ENCODE results near the gene DSCAML1.

Gene DSCAML1

GRCh38 chr11:117825538-117826189 is 28.6 kb upstream of the DSCAML1 start:
- peak in 1 of 2 donors; percentile 55 for DNase-seq

DNA sequence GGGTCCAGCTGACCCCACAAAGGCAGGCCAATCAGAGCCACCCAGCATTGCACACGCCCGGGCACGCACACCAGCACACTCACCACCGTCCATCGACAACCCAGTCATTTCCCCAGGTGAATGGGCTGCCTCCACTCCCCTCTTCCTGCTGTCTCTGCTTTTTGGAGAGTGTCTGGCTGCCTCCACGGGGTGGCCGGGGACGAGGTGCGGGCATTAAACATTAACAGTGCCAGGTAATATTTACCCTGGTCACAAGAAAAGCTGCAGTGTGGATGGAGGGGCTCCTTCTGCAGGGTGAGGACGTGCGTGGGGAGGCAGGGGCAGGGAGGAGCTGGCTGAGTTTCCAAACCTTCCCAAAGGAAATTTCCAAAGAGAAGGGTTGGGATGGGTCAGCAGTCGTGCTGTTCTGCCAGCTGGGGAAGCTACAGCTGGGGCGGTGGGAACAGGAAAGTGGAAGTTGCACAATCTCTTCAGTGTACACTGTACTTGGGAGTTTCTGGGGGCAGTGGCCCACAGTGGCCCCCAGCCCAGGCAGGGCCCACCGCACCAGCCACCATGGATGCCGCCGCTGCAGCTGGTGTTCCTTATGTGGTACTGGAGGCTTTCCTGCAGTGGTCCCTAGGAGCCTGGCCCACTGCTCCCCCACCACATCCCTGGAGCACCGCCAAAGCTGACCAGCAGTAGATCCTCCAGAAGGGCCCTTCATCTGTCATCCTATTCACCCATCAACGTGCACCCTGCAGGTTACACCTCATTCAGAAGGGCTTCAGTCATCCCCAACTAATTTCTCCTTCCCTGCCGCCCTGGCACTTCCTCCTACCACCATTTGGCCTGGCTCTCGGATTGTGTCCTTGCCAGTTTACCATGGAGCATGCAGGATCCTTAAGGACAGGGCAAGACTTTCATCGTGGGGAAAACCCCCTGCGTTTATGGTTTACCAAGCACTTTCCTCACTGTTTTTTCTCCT is 27.8 kb upstream of the DSCAML1 start, which contains the start of gene FXYD2:
Gene FXYD2, minus strand, starts transcription at position 174 of the 967 bp plus-strand sequence. Its CDS starts 66 bp downstream, at position 108.
- no peaks in the 10 kb centered on the region for H3K9me3 ChIP-seq
- intact Hi-C loops (cut with DNase I; ENCODE audit: low total_unique reads), result loop anchor here (5.0 kb wide), 1 partner anchor 398 kb away; no protein-coding TSS in a partner anchor
- peak; percentile 55 to 68 for DNase-seq
- H3K4me3 ChIP-seq, result no peak within 1 kb of the TSS
- H3K27ac ChIP-seq, result peak within 1 kb of the TSS in 1 of 2 donors; percentile 19
- H3K36me3 ChIP-seq, result no peaks in the 10 kb centered on the region
- H3K27me3 ChIP-seq, result peaks cover 0 to 34% of the 10 kb centered on the region in 2 donors
- peaks cover 0 to 13% (median 0%) of the 10 kb centered on the region in 4 donors for H3K4me1 ChIP-seq
- TF ChIP-seq CTCF (IDR thresholded peaks at IDR 0.05), result no peak

More at GRCh38 chr11:117825538-117826189, 28.6 kb upstream of the DSCAML1 start:
- Histone ChIP-seq H3K27me3 (peaks cover 0 to 39% of the 10 kb centered on the region in 2 donors), H3K9me3 (no peaks in the 10 kb centered on the region), H3K4me1 (peaks cover 0 to 13% (median 0%) of the 10 kb centered on the region in 4 donors), H3K36me3 (no peaks in the 10 kb centered on the region), H3K27ac (no peak overlapping the region), H3K4me3 (no peak overlapping the region)
- TF ChIP-seq CTCF (IDR thresholded peaks at IDR 0.05), result no peak
- intact Hi-C loops (cut with DNase I; ENCODE audit: low total_unique reads), result no loop called here

DNA sequence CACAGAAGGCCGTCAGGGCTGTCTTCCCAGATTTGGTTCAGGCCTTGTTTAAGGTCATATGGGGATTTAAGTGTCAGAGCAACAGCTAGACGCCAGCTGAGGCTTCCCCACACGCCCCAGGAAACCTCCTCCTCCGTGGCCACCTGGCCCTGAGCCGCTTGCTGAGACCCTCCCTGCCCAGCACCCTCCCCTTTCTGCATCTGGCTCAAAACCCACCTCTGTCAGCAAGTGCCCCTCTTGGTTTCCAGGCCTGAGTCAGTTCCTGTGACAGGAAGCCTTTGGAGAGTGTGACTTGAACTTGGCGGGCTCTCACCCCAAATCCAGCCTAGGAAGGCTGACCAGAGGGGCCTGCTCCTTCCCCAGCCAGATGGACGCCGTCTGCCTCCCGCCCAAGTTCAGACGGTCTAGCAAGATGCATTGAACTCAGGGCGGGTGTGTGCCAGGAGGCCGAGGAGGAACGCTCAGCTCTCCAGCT is 27.0 kb upstream of the DSCAML1 start:
- Histone ChIP-seq H3K4me3 (no peak overlapping the region), H3K27me3 (peaks cover 0 to 31% of the 10 kb centered on the region in 2 donors), H3K36me3 (no peaks in the 10 kb centered on the region), H3K9me3 (no peaks in the 10 kb centered on the region), H3K4me1 (peaks cover 0 to 13% (median 0%) of the 10 kb centered on the region in 4 donors), H3K27ac (peak overlapping the region in 1 of 2 donors; percentile 19)
- DNase-seq, result peak; percentile 67 to 76
- TF ChIP-seq CTCF (IDR thresholded peaks at IDR 0.05), result no peak
- intact Hi-C loops (cut with DNase I; ENCODE audit: low total_unique reads), result loop anchor here (5.0 kb wide), 1 partner anchor 397 kb away; no protein-coding TSS in a partner anchor

GRCh38 chr11:117823294-117823945 is 26.4 kb upstream of the DSCAML1 start:
- Histone ChIP-seq H3K4me3 (no peak overlapping the region), H3K27ac (peak overlapping the region in 1 of 2 donors; percentile 6), H3K27me3 (peaks cover 0 to 26% of the 10 kb centered on the region in 2 donors), H3K36me3 (no peaks in the 10 kb centered on the region), H3K4me1 (peaks cover 0 to 13% (median 0%) of the 10 kb centered on the region in 4 donors), H3K9me3 (no peaks in the 10 kb centered on the region)
- peak in 1 of 2 donors; percentile 66 for DNase-seq
- intact Hi-C loops (cut with DNase I; ENCODE audit: low total_unique reads), result loop anchor here (5.0 kb wide), 1 partner anchor 396 kb away; no protein-coding TSS in a partner anchor
- TF ChIP-seq CTCF (IDR thresholded peaks at IDR 0.05), result no peak
